ENCODE data around the gene SIX5.

Gene SIX5

GRCh38 chr19:45767410-45767880, 1.6 kb downstream of the SIX5 start:
- ChIA-PET CTCF (interaction anchor here (0.6 to 1.6 kb wide), 5 partner anchors 15 to 76 kb away, joined by 3 to 4 read pairs (median 4); partner anchors contain the start of genes QPCTL and SNRPD2), POLR2A (interaction anchor here (1.0 to 4.4 kb wide), 13 partner anchors 10 to 96 kb away, joined by 3 to 52 read pairs (median 7); partner anchors contain the start of genes DMPK, FBXO46, FOXA3 and QPCTL)
- peak; percentile 64 for DNase-seq (ENCODE audit: extremely low spot score)
- TF ChIP-seq CTBP1 (IDR thresholded peaks at IDR 0.05; ENCODE audit: borderline replicate concordance) (no peak), FOXM1 (IDR thresholded peaks at IDR 0.05; ENCODE audit: borderline replicate concordance) (no peak), L3MBTL2 (conservative IDR thresholded peaks at IDR 0.05) (no peak)

- TF ChIP-seq ZNF384 (IDR thresholded peaks at IDR 0.05) (no peak), ARNT (IDR thresholded peaks at IDR 0.05) (no peak), L3MBTL2 (conservative IDR thresholded peaks at IDR 0.05) (no peak), HDGF (IDR thresholded peaks at IDR 0.05; ENCODE audit: borderline replicate concordance) (no peak), SP1 (IDR thresholded peaks at IDR 0.05) (no peak), NFRKB (IDR thresholded peaks at IDR 0.05) (no peak), SUZ12 (IDR thresholded peaks at IDR 0.05) (no peak), CTBP1 (IDR thresholded peaks at IDR 0.05; ENCODE audit: borderline replicate concordance) (no peak), ELF4 (IDR thresholded peaks at IDR 0.05) (no peak), FOXM1 (IDR thresholded peaks at IDR 0.05; ENCODE audit: borderline replicate concordance) (no peak)
- no peak for DNase-seq (ENCODE audit: extremely low spot score)
- CTCF ChIA-PET = interaction anchor here (0.6 to 1.6 kb wide), 2 partner anchors 50 to 74 kb away, joined by 4 read pairs; partner anchors contain the start of gene QPCTL
Measured at GRCh38 chr19:45766869-45767346, 2.1 kb downstream of the SIX5 start.

GRCh38 chr19:45766296-45766868, 2.7 kb downstream of the SIX5 start:
- CTCF ChIA-PET = interaction anchor here (1.6 kb wide), 1 partner anchor 73 kb away, joined by 4 read pairs; the partner anchor contains the start of gene QPCTL

More at GRCh38 chr19:45766869-45767346, 2.1 kb downstream of the SIX5 start:
- POLR2A ChIA-PET = interaction anchor here (1.0 to 4.4 kb wide), 9 partner anchors 10 to 75 kb away, joined by 3 to 52 read pairs (median 7); partner anchors contain the start of genes DMPK, FBXO46, QPCTL and SNRPD2

GRCh38 chr19:45765702-45766295, 3.3 kb downstream of the SIX5 start:
- DNase-seq (ENCODE audit: extremely low spot score) = no peak

More at GRCh38 chr19:45766296-45766868, 2.7 kb downstream of the SIX5 start:
- POLR2A ChIA-PET = interaction anchor here (4.4 kb wide), 2 partner anchors 49 to 74 kb away, joined by 46 to 52 read pairs; partner anchors contain the start of genes QPCTL and SNRPD2
- TF ChIP-seq CTBP1 (IDR thresholded peaks at IDR 0.05; ENCODE audit: borderline replicate concordance) (no peak), PKNOX1 (IDR thresholded peaks at IDR 0.05) (no peak), FOXM1 (IDR thresholded peaks at IDR 0.05; ENCODE audit: borderline replicate concordance) (no peak), BHLHE40 (IDR thresholded peaks at IDR 0.05; ENCODE audit: borderline replicate concordance) (no peak), ARNT (IDR thresholded peaks at IDR 0.05) (no peak), L3MBTL2 (conservative IDR thresholded peaks at IDR 0.05) (no peak), HDGF (IDR thresholded peaks at IDR 0.05; ENCODE audit: borderline replicate concordance) (no peak), LEF1 (IDR thresholded peaks at IDR 0.05; ENCODE audit: borderline replicate concordance) (no peak), FOXK2 (IDR thresholded peaks at IDR 0.05) (no peak), SP1 (IDR thresholded peaks at IDR 0.05) (no peak), NFRKB (IDR thresholded peaks at IDR 0.05) (no peak), SUZ12 (IDR thresholded peaks at IDR 0.05) (no peak), TARDBP (IDR thresholded peaks at IDR 0.05) (no peak), ELF4 (IDR thresholded peaks at IDR 0.05) (no peak), FOXA1 (IDR thresholded peaks at IDR 0.05) (no peak), ZNF384 (IDR thresholded peaks at IDR 0.05) (no peak)
- DNase-seq (ENCODE audit: extremely low spot score) = no peak

GRCh38 chr19:45764945-45765701, 3.9 kb downstream of the SIX5 start:
- no peak for TF ChIP-seq FOXK2 (IDR thresholded peaks at IDR 0.05)
- TF ChIP-seq CTBP1 (IDR thresholded peaks at IDR 0.05; ENCODE audit: borderline replicate concordance) = no peak
- no peak for TF ChIP-seq ZNF384 (IDR thresholded peaks at IDR 0.05)
- TF ChIP-seq FOXM1 (IDR thresholded peaks at IDR 0.05; ENCODE audit: borderline replicate concordance) = no peak
- no peak for DNase-seq (ENCODE audit: extremely low spot score)
- ChIA-PET CTCF (interaction anchor here (0.5 to 0.6 kb wide), 2 partner anchors 42 to 133 kb away, joined by 3 to 6 read pairs; no protein-coding TSS in a partner anchor), POLR2A (interaction anchor here (0.8 to 1.4 kb wide), 3 partner anchors 34 to 73 kb away, joined by 3 to 11 read pairs (median 4); partner anchors contain the start of genes FBXO46, QPCTL and SNRPD2)

More at GRCh38 chr19:45765702-45766295, 3.3 kb downstream of the SIX5 start:
- ChIA-PET POLR2A (interaction anchor here (0.9 to 1.4 kb wide), 2 partner anchors 49 to 73 kb away, joined by 3 to 11 read pairs; partner anchors contain the start of genes QPCTL and SNRPD2), CTCF (no interaction called here)
- TF ChIP-seq PKNOX1 (IDR thresholded peaks at IDR 0.05) = no peak

GRCh38 chr19:45764475-45764874, 4.6 kb downstream of the SIX5 start:
- ChIA-PET POLR2A (interaction anchor here (0.8 to 1.4 kb wide), 2 partner anchors 33 to 72 kb away, joined by 4 to 11 read pairs; partner anchors contain the start of genes FBXO46, QPCTL and SNRPD2), CTCF (interaction anchor here (0.5 kb wide), 1 partner anchor 133 kb away, joined by 6 read pairs; no protein-coding TSS in a partner anchor)
- no peak for DNase-seq (ENCODE audit: extremely low spot score)
- no peak for TF ChIP-seq BHLHE40 (IDR thresholded peaks at IDR 0.05; ENCODE audit: borderline replicate concordance)
- no peak for TF ChIP-seq FOXA1 (IDR thresholded peaks at IDR 0.05)
- TF ChIP-seq FOXK2 (IDR thresholded peaks at IDR 0.05) = no peak
- TF ChIP-seq CTBP1 (IDR thresholded peaks at IDR 0.05; ENCODE audit: borderline replicate concordance) = no peak
- no peak for TF ChIP-seq NFRKB (IDR thresholded peaks at IDR 0.05)
- TF ChIP-seq SP1 (IDR thresholded peaks at IDR 0.05) = no peak
- TF ChIP-seq PKNOX1 (IDR thresholded peaks at IDR 0.05) = no peak

Measured in HEK293T (cell line).